GM19468 (cell line): ENCODE measurements around the gene PDXK.

Experiments used
- ATAC-seq: cut with Tn5 transposase; IDR thresholded peaks from one replicate; pipeline ENCODE4 v1.9.1; 2021; ENCODE audit warnings: mild to moderate bottlenecking, moderate library complexity, moderate number of reproducible peaks; ENCODE audit not compliant: unreplicated experiment; ENCODE audit errors: extremely low read depth

Gene PDXK

DNA sequence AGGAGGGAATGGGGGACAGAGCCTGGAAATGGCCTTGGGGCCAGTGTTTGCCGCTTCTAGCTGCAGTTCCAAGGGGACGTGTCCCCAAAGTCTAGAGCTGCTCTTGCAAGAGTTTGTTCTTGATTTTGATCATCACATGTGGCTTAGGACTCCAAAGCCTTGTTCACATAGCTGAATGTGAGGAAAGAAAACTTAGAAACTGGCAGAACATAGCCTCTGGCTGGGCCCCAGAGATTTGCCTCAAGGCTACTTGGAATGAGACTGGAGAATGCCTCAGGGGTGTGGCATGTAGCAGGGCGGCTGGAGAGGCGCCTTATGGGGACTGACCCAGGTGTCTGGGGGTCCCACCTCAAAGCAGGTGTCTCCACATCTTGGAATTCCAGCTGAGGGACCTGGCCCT is 2.3 kb downstream of the PDXK start:
- ATAC-seq: no peak

DNA sequence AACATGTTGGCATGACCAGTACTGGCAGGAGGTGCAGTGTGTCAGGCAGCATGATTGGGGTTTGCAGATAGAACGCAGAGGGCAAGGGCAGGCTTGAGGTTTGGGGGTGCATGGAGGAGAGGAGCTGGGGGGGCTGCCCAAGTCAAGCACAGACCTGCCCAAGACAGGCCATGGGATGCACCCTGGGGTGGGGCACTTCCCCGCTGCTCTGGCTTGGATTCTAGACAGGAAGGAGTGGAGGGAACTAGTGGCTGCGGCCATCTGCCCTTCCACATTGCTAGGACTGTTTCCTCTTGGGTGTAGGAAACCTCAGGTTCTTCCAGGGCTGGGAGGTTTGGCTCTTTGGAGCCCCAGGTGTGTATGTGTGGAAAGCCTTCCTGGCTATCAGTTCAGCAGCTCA is 3.0 kb downstream of the PDXK start:
- no peak for ATAC-seq

- no peak for ATAC-seq
Measured at GRCh38 chr21:43723648-43724047, 4.7 kb downstream of the PDXK start.

GRCh38 chr21:43726686-43727518 is 8.0 kb downstream of the PDXK start:
- ATAC-seq: no peak

DNA sequence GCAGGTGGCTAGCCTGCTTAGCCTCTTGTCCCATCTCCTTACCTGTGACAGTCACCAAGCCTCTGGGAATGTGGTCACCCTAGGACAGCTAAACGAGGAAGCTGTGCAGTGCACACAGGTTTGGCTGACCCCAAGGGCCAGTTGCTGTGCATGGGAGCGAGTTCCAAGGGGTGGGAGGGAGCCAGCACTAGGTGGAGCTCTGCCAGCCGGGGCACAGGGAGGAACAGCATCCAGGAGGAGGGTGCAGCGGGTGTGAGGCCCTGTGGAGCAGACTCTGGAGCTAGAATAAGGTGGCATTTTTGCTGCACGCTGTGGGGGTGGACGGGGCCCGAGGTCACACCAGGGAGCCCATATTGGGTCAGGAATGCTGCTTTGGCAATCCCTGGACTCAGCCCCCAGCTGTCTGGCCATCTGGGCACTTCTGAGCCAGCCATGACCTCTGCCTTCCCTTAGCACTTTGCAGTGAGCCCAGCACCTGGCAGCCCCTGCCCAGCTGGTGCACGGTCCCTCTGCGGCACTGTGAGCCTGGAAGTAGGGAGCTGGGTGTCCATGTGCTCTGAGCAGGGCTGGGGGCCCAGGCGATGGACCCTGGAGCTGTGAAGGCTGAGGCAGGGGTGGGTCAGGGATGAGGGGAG is 8.7 kb downstream of the PDXK start:
- no peak for ATAC-seq

- no peak for ATAC-seq
Measured at GRCh38 chr21:43728154-43728466, 9.2 kb downstream of the PDXK start.

GRCh38 chr21:43728467-43729390 is 9.8 kb downstream of the PDXK start:
- ATAC-seq: peak; percentile 30

DNA sequence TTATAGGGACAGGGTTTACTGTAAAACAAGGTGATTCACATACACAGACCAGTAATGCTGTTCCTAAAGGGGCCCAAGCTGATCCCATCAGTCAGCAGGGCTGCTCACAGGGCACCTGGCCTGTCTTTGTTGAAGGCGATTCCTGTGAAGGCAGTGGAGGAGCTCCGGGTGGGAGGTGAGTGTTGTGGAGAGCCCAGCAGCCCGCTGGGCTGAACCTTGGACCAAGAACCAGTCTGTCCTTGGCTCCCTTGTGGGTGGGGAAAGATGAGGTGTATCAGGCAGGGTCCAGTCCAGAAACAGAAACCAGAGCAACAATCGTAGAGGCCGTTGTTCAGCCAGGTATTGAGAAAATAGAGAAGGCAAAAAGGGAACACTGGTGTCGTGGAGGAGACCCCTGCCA is 12.5 kb downstream of the PDXK start:
- ATAC-seq: no peak

- ATAC-seq: no peak
Measured at GRCh38 chr21:43731891-43732711, 13.2 kb downstream of the PDXK start.

GRCh38 chr21:43733060-43733459 is 14.1 kb downstream of the PDXK start:
- no peak for ATAC-seq

DNA sequence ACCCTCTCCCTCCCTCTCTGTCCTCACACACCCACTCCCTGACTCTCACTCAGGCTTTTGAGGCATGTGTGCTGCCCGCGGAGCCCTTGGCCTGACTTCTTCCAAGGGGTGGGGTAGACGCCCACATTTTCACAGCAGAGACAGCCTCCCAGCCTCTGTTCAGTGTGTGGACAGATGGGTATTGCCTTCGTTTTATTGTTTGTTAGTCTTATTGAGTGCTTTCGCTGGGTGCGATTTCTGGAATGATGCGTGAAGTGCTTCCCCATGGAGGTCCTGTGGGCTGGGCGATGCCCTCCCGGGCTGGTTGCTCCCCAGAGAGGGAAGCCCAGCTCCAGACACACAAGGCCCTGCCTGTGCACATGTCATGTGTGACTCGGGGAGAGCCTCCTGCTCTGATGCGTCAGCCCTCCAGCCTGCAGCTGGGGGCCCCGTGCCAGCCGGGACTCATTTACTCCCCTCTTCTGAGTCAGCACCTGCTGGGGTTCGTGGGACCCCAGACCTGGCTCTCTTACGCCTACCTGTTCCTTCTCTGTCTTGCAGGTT is 14.7 kb downstream of the PDXK start:
- ATAC-seq: no peak

DNA sequence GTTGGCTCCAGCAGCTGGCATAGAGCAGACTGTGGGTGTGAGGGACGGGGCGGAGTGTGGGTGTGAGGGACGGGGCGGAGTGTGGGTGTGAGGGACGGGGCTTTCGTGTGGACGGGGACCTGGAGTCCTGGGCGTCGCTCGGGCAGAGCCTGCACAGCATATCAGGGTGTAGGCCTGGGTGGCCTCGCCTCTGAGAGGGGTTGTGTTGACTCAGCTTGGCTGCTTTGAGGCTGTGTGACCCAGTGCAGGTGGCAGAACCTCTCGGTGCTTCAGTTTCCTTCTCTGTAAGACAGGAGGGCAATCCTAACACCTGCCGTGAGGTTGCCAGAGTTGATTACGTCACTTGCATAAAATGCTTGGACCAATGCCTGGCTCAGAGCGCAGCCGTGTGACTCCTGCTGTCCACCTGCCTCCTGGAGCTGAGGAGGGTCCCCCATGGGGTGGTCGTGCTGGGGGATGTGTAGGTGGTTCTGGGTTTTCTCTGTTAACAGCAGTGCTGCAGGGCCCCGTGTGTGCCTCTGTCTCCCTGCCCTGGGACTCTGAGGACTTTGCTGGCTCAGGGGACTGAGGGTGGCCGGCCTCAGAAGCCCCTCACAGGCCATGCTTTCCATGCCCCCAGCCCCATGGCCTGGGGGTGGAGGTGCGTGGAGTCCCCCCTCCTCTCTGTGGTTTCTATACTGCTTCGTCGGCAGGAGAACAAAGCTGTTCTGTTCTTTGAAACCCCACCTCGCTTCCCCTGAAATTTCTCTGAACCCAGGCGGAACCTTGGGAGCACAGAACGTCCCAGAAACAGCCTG is 15.4 kb downstream of the PDXK start:
- no peak for ATAC-seq

DNA sequence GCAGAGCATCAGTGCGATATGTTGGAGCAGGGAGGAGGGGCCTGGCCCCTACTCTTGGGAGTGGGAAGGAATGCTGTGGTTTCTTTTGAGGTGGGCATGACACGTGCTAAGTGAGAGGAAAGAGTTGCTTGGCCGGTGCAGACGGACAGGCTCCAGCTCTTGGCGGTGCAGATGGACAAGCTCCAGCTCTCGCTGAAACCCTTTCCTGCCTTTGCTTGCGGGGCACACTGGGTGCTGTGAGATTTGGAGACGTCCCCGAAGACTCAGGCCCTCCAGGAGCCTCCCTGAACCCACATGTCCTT is 15.9 kb downstream of the PDXK start:
- no peak for ATAC-seq

DNA sequence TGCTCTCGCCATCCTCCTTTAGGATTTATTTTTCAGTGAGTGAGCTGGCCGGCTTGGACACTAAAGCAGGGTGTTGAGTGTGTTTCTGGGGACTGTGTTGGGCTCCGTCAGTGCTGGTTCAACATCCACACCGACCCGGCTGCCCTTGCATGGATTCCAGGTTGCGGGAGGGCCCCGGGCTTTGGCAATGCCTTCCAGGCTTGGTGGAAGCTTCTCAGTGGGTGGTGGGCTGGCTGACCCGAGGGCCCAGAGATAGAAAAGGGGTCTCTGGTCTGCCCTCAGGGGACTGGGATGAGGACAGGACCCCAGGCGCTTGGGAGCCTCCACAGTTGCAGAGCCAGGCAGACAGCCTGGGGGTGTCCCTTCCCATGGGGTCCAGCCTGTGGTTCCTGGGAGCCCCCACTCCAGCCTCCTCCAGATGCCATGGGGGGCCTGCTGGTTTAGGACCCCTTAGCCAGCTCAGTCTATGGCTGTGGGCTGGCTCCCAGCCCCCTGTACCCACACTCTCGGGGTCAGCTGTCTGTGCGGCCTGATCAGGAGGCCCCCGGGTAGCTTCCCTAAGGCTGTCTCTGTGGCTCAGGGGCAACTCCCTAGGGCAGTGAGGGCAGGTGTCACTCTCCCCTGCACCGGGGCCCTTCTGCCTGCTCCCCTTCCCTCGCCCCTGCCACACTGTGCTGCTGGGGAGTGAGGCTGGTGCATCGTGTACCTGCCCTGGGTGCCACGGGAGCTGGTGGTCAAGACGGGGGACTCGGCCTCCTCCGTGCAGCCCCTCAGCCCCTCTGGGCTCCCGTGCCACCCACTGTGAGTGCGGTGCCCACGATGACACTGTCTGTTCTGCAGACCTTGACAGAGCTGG is 16.5 kb downstream of the PDXK start:
- ATAC-seq: no peak

DNA sequence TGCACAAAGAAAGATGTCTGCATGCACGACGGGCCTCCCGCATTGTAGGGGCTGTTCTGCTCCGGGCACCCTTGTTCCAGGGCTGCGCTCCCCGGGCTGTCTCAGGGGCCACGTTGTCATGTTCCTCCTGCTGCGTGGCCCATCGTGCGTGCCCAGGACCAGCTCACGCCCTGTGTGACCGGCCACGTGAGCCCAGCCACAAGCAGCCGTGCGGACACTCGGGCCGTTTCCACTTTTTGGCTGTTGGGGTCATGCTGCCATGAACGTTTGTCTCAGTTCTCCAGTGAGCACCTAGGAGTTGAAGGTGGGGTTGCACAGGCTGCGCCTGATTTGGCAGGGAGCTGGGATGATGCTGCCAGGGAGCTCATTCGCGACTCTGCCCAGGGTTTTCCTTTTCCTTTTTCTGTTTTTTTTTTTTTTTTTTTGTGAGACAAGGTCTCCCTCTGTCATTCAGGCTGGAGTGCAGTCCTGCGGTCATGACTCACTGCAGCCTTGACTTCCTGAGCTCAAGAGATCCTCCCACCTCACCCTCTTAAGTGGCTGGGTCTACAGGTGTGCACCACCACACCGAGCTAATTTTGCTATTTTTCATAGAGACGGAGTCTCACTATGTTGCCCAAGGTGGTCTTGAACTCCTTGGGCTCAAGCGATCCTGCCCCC is 17.4 kb downstream of the PDXK start:
- ATAC-seq: no peak

GRCh38 chr21:43737158-43737950 is 18.4 kb downstream of the PDXK start:
- no peak for ATAC-seq
